HPDE6-E6E7 (cell line): ENCODE data around the gene CABP4.
"Not testable (repeated sequence)": the region's sequence is repeated elsewhere in the genome, so short reads cannot be mapped to it uniquely, and the experiment has no call there.

Experiments used
- DNase-seq: peaks from one replicate; pipeline ENCODE4 v3.0.0; 2011; ENCODE audit warnings: missing footprints; ENCODE audit errors: extremely low spot score

CABP4 gene

GRCh38 chr11:67453816-67454732 lies 1.1 kb upstream of the CABP4 start:
- DNase-seq, result no peak

DNA sequence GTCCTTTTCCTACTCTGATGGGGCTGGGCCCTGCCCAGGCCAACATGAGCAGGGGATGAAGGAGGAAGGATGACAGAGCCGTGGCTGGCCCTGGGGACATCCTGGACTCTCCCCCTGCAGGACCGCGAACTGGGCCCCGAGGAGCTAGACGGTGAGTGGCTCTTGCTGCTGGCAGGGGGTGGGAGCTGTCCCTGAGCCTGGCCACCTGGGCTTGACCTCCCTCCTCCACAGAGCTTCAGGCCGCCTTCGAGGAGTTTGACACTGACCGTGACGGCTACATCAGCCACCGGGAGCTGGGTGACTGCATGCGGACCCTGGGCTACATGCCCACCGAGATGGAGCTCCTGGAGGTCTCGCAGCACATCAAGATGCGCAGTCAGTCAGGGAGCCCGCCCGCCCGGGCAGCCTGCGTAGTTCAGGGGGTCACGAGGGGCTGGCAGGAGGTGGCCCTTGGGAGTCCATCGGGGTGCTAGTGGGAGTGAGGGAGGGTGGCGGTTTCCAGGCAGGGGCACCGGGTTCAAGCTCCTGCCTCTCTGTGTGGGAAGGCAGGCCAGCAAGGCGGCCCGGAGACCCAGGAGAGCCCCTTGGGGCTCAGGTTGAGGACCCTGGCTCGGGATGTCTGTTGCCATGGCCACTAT lies 1.0 kb downstream of the CABP4 start:
- no peak for DNase-seq

- DNase-seq, result no peak
Measured at GRCh38 chr11:67457453-67457852, 2.3 kb downstream of the CABP4 start.

GRCh38 chr11:67458266-67458665 lies 3.1 kb downstream of the CABP4 start:
- no peak for DNase-seq

DNA sequence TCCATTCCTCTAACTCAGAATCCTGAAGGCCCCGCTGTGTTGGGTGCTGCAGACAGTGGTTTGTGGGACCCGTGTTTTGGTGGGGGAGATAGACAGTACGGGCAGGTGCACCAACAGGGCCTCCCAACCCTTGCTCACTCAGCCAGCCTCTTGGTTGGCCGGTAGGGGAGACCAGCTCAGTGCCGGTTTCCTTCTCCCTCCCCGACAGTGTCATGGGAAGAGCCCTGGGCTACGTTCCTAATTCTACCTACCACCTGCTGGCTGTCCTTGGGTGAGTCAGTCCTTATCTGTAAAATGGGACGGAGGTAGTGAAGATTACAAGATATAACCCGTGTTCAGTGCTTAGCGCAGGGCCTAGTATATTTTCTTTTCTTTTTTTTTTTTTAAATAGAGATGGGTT lies 8.0 kb downstream of the CABP4 start:
- no peak for DNase-seq

- DNase-seq, result peak; percentile 92
Measured at GRCh38 chr11:67463680-67464410, 8.7 kb downstream of the CABP4 start.

DNA sequence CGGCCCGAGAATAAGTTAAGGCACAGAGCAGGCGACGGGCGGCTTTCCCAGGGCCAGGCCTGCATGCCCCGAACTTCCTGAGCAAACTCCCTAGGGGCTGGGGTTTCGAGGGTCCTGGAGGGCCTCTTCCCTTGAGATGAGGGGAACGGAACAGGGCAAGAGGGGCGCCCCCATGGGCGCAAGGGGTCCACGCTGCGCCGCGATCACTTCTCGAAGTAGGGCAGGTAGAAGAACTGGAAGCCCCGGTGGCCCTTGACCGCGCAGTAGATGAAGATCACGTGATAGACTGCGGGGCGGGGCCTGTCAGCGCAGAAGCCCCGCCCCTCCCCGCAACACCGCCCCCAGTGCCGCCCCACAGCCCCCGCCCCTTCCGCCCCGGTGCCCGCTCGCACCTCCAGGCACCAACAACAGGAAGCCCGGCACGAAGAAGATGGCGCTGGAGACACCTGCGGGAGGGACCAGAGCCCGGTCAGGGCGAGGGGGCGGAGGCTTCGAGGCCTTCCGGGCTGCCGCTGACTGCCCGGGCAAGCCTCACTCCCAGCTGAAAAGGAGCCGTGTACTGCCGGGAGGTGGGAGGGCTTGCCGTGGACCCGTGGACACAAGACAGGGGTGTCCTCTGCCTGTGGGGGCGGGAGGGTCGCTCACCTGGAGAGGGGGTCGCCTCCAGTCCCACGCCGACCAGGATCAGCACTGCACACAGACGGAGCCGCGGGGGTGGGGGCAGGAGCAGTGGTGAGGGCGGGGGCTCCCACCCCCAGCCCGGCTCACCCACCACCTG lies 9.4 kb downstream of the CABP4 start:
- DNase-seq, result peak; percentile 95

GRCh38 chr11:67465189-67465510 lies 10.0 kb downstream of the CABP4 start:
- no peak for DNase-seq

DNA sequence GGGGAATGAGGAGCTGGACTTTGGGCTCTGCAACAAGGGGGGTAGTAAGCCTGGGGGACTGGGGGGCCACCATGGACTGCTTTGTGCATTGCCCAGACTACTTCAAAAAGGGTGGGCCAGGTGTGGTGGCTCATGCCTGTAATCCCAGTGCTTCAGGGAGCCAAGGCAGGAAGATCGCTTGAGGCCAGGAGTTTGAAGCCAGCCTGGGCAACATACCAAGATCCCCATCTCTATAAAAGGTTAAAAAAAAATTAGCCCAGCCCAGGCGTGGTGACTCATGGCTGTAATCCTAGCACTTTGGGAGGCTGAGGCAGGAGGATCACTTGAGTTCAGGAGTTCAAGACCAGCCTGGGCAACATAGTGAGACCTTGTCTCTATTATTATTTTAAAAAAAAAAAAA lies 10.4 kb downstream of the CABP4 start:
- not testable (repeated sequence) for DNase-seq

DNA sequence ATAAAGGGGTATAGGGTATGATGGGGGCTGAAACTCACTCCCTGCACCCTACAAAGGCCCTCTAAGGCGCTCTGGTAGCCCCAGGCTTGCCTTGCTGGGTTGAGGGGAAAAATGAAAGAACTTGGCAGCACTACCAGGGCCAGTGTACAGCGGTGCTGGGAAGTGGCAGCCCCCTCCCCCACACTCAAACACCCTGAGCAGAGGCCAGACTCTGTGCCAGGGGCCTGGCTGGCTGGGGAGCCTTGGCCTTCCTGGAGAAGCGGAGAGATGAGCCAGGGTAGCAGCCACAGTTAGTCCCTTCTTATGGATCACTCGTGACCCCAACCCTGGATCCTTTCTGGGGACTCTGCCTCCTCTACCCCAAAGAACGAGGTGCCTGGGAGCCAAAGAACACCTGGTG lies 11.2 kb downstream of the CABP4 start:
- DNase-seq, result no peak

- DNase-seq, result no peak
Measured at GRCh38 chr11:67466962-67467771, 12.0 kb downstream of the CABP4 start.

- DNase-seq, result peak; percentile 92
Measured at GRCh38 chr11:67468056-67468455, 12.9 kb downstream of the CABP4 start.

DNA sequence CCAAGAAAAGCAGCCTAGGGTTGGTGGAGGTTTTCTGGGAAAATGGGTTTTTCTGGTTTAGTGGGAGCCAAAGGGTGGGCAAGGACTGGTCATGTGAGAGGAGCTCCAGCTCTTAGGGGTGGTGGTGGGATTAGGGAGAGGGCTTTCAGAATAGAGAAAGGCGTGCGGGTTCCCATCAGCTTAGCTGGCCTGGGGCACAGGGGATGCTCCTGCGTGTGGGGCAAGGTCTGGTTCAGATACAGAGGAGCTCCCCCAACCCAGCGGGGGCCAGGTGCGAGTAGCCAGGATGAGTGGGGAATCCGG lies 13.3 kb downstream of the CABP4 start:
- no peak for DNase-seq

DNA sequence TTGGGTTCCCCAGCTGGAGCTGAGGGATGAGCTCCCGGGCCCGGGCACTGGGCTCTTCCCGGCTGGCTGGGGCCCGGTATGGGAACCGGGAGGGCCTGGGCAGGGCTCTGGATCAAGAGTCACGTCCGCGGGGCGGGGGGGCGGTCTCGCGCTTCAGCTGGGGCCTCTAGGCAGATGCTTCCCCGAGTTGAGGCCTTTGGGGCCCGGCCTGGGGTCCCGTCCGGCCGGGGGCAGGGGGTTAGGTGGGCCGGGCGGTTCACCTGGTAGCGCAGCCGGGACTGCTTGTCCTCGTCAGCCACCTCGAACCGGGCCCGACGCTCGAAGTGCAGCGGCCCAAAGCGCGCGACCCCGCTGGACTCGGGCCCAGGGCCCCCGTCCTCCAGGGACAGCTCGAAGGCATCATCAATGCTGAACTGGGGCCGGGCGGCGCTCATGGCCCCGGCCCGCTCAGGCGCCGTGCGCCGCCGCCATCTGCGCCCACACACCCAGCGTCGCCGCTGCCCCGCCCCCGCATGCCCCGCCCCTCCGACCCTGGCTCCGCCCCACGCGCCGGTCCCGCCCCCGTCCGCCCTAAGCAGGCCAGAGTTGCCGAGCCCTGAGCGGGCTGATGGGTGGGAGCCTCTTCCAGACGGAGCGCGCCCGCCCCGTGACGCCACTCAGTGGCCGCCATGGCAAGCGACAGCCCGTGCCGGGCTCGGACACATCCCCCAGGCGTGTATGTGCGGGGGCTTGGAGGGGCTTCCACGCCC lies 13.8 kb downstream of the CABP4 start, which contains the start of gene TMEM134:
Gene TMEM134, minus strand, starts transcription at position 493 of the 749 bp plus-strand sequence. Its CDS starts 59 bp downstream, at position 434.
- DNase-seq, result peak; percentile 86

DNA sequence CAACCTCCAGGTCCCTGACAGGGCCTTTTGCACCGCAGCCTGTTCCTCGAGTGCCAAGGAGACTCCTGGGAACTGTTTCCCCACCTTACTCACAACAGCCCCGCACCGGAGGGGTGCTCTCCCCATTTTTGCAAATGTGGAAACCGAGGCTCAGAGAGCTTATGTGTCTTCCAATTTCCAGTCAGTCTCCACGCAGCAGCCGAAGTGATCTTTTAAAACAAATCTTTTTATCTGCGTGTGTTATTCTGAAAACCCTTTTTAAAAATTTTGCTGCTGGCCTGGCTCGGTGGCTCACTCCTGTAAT lies 14.3 kb downstream of the CABP4 start:
- no peak for DNase-seq

DNA sequence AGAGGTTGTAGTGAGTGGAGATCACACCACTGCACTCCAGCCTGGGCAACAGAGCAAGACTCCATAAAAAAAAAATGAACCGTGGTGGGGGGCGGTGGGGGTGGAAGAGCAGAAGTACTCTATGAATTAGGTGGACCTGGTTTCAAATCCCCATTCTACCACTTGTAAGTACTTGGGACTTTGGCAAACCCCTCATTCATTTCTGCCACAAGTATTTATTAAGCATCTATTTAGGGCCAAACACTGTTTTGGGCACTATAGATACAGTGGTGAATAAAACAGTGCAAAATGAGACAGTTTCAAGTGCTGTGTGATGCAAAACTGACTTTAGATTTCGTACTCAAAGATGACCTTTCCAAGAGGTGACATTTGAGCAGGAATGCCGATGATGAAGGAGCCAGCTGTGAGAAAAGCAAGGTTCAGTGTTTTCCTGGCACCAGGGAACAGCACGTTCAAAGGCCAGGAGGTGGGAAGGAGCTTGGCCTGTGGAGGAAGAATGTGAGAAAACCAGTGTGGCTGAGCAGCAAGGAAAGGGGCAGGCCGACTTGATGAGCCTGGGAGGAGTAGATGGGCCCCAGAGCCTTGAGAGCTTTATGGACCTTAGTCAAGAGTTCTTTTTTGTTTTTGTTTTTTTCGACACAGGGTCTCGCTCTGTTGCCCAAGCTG lies 15.3 kb downstream of the CABP4 start:
- no peak for DNase-seq

- DNase-seq, result no peak
Measured at GRCh38 chr11:67472882-67473281, 17.7 kb downstream of the CABP4 start.

DNA sequence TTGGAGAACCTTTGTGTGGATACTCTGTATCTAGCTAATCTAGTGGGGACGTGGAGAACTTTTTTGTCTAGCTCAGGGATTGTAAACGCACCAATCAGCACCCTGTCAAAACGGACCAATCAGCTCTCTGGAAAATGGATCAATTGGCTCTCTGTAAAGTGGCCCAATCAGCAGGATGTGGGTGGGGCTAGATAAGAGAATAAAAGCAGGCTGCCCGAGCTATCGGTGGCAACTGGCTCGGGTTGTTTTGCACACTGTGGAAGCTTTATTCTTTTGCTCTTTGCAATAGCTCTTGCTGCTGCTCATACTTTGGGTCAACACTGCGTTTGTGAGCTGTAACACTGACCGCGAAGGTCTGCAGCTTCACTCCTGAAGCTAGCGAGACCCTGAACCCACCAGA lies 21.5 kb downstream of the CABP4 start:
- not testable (repeated sequence) for DNase-seq

- DNase-seq, result not testable (repeated sequence)
Measured at GRCh38 chr11:67477344-67478050, 22.3 kb downstream of the CABP4 start.
